ENCODE measurements around the gene TMTC3.

TMTC3 gene

DNA sequence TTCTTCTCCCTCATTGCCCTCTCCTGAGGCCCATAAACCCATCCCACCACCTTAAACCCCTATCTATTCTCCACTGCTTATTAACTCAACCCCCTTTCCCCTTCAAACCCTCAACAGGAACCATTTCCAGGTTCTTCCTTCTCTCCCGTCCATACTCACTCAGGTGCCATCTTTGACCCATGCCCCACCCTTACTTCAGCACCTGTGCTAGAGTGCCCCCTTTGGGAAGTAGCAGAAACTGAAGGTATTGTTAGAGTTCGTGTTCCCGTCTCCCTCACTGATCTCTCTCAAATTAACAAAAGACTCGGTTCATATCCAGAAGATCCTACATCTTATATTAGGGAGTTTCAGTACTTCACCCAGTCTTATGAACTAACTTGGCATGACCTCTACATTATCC is 86.6 kb downstream of the TMTC3 start:
- DNase-seq: no peak

DNA sequence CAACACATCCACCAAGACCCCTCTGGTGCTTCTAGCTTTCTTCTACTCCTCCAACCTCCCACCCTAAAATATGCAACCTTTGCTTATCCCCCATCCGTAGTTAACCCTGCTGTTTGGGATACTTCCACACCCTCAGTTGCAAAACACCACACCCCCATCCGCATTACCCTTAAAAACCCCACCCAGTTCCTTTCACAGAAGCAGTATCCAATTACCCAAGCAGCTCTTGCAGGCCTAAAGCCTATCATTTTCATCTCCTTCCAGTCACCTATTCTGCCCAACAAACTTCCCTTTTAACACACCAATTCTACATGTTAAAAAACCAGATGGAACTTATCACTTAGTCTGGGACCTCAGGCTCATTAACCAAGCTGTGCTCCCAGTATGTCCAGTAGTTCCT is 88.2 kb downstream of the TMTC3 start:
- DNase-seq: no peak

DNA sequence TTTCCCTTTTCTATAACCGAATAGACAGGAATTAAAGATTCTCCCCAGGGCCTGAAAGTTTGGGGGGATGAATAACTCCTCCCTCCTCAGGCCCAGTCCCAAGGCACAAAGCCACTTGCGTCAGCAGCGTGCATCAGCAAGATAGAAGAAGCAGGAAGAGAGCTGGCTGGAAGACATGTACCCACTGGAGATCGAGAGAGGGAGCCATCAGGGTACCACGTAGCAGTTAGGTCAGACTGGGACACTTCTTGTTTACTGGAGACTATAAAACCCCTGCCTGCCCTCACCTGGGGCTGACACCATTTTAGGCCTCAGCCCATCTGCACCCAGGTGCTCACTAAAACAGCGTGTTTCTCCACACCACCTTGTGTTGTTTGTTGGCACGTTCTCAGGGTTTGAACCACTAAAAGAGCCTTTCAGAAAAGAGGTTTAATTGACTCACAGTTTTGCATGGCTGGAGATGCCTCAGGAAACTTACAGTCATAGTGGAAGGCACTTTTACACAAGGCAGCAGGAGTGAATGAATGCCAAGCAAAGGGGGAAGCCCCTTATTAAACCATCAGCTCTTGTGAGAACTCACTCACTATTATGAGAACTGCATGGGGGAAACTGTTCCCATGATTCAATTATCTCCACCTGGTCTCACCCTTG is 93.2 kb downstream of the TMTC3 start:
- DNase-seq: no peak

DNA sequence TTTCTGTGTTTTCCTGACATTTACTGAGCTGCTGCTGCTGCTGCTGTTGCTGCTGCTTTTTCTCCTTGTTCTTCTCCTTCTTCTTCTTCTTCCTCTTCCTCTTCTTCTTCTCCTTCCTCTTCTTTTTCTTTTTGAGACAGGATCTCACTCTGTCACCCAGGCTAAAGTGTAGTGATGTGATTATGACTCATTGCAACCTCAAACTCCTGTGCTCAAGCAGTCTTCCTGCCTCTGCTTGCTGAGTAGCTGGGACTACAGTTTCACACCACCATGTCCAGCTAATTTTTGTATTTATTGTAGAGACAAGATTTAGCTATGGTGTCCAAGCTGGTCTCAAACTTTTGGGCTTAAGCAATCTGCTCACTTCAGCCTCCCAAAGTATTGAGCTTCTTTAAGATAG is 95.8 kb downstream of the TMTC3 start:
- no peak for DNase-seq

DNA sequence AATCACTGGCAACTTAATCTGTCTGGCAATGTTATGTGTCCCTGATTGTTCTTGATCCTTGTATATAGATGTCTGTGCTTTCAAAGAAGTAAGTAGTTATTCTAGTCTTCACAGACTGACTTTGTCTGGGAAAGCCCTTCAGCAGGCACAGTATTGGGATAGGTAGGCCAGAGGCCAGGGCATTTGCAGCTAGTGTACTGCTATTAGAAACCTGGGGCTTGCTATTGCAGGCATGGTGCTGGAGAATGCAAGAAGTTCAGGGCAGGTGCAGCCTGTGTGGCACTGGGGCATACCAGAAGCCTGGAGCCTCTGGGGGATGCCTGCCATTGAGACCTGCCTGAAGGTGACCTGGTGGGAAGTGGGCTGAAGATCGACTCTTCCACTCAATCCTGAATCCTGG is 96.3 kb downstream of the TMTC3 start:
- DNase-seq: no peak

DNA sequence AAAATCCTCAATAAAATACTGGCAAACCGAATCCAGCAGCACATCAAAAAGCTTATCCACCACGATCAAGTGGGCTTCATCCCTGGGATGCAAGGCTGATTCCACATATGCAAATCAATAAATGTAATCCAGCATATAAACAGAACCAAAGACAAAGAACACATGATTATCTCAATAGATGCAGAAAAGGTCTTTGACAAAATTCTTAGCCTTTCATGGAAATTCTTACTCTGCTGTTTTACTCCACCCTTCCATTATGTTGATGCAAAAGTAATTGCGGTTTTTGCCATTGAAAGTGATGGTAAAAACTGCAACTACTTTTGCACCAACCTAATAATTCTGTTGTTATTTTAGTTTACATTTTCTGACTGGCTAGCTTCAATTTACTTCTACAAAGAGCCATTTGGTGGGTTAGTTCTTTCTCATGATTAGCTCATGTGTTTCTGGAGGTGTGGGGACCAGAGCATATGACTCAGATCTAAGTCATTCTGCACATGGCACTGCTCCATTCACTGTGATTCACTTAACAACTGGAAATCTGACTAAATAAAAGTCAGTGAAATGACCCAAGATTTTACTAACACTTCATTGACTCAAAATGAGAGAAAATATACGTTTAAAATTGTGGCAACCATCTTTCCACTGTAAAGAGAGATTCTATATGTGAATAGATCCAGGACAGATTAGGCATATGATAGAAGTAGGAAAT is 99.9 kb downstream of the TMTC3 start:
- DNase-seq: no peak

DNA sequence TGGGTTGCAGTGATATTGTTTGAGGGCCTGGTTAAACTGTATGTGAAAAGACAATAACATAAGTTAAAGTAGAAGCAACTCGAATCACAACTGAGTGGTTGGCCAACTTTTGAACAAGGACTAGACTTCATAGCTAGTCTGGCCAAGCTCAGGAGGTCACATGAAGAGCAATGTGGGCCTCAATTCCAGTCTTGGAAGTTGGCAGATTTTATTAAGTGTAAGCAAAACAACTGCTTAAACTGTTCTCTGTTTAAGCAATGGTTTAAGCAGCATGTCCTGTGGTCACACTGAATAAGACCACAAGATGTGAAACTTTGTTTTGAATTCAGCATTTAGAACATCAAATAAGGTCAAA is 100.4 kb downstream of the TMTC3 start:
- no peak for DNase-seq

DNA sequence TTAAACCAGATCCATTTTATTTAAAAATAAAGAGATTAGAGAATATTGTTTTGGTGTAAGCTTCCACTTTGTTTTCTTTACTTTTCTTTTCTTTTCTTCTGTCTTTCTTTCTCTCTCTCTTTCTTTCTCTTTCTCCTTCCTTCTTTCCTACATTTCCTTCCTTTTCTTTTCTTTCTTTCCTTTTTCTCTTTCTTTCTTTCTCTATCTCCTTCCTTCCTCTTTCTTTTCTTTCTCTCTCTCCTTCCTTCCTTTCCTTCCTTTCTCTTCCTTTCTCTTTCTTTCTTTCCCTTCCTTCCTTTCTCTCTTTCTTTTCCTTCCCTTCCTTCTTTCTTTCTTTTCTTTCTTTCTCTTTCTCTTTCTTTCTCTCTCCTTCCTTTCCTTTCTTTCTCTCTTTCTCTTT is 100.8 kb downstream of the TMTC3 start:
- no peak for DNase-seq

DNA sequence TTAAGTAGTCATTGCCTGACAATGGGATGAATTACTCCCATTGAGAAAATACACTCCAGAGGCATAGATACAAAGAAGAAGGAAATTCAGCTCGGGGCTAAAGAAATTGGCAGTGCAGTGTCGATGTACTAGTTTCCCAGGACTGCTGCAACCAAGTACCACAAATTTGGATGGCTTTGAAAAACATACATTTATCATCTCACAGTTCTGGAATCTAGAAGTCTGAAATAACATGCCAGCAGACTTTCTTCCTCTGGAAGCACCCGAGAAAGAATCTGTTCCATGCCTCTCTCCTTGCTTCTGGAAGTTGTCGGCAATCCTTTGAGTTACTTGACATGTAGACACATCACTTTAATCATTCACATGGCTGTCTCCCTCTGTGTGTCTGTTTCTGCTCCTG is 101.9 kb downstream of the TMTC3 start:
- no peak for DNase-seq

DNA sequence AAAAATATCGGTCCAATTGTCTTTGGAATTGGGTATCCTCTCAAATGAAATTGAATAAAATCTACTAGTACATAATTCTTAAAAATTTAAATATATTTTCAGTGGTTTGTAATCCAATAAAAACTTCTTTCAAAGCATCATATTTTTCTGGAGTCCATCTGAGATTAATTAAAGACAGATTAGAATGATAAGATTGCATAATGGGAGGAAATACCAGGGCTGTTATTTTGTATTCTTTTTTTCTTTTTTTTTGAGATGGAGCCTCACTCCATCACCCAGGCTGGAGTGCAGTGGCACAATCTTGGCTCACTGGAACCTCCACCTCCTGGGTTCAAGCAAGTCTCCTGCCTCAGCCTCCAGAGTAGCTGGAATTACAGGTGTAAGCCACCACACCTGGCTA is 103.8 kb downstream of the TMTC3 start:
- DNase-seq: no peak

DNA sequence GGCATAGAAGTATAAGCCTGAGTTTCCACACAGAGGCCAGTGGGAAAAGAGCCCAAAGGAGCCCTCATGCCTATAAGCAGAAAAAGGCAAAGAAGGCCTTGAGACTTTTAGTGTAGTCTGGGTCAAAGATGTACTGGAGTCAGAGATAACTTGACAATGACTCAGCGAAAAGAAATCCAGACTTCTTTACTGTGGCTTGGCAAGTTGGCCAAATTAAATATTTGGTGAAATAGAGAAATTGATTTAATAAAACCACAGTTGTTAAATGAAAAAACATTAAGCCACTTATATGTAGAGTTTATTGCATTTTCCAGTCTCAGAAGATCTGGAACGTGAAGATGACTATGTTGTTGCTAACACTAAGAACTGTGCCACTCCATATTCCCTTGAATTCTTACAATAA is 105.1 kb downstream of the TMTC3 start:
- no peak for DNase-seq

DNA sequence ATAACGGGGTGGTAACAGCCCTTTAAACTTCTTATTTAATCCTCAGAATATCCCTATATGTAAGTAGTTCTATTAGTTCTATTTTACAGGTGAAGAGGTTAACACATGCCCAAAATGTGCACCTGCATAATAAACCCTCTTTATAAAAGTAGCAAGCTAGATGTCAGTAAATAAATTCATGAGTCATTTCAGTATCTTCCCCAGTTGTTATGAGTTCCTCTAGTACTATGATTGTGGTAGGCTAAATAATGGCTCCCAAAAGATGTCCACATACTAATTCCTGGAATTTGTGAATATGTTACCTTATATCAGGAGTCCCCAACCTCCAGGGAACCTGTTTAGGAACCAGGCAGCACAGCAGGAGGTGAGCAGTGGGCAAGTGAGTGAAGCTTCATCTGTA is 106.5 kb downstream of the TMTC3 start:
- DNase-seq: no peak
